Nephron (organoid): ENCODE results near the gene IL21R.
"Not testable (repeated sequence)": the region's sequence is repeated elsewhere in the genome, so short reads cannot be mapped to it uniquely, and the experiment has no call there.

Experiments
- H3K27ac Mint-ChIP-seq, 3 experiments: 2 replicates each; pipeline ENCODE4 v1.8.0; 2020; ENCODE audit warnings: mixed read lengths in 3 of 3, mild to moderate bottlenecking in 2 of 3, moderate library complexity in 1 of 3
- H3K27me3 Mint-ChIP-seq: 2 replicates; pipeline ENCODE4 v1.8.0; 2021; ENCODE audit warnings: low read depth, mild to moderate bottlenecking, moderate library complexity, mixed read lengths
- H3K36me3 Mint-ChIP-seq: 2 replicates; pipeline ENCODE4 v1.8.0; 2020; ENCODE audit warnings: low read depth, mixed read lengths
- H3K4me1 Mint-ChIP-seq: 2 replicates; pipeline ENCODE4 v1.8.0; 2020; ENCODE audit warnings: mixed read lengths
- H3K4me3 Mint-ChIP-seq, 3 experiments: 2 replicates each; pipeline ENCODE4 v1.8.0; 2020; ENCODE audit warnings: mild to moderate bottlenecking in 3 of 3, mixed read lengths in 3 of 3, moderate library complexity in 2 of 3
- H3K9me3 Mint-ChIP-seq: 2 replicates; pipeline ENCODE4 v1.8.0; 2020; ENCODE audit warnings: mixed read lengths
- TF ChIP-seq, protein P1 (sequence below), 3 experiments: fragments of 200-600 bp; sonication (generic); IDR thresholded peaks; one replicate each; pipeline ENCODE4 v1.5.0; 2021; ENCODE audit warnings: antibody characterized with exemption in 3 of 3; ENCODE audit not compliant: unreplicated experiment in 3 of 3

The IL21R gene

GRCh38 chr16:27392671-27393070, 9.3 kb upstream of the IL21R start:
- H3K27me3 Mint-ChIP-seq: peaks cover 3% of the 10 kb centered on the region
- H3K4me1 Mint-ChIP-seq: no peaks in the 10 kb centered on the region
- TF ChIP-seq, protein P1, sequence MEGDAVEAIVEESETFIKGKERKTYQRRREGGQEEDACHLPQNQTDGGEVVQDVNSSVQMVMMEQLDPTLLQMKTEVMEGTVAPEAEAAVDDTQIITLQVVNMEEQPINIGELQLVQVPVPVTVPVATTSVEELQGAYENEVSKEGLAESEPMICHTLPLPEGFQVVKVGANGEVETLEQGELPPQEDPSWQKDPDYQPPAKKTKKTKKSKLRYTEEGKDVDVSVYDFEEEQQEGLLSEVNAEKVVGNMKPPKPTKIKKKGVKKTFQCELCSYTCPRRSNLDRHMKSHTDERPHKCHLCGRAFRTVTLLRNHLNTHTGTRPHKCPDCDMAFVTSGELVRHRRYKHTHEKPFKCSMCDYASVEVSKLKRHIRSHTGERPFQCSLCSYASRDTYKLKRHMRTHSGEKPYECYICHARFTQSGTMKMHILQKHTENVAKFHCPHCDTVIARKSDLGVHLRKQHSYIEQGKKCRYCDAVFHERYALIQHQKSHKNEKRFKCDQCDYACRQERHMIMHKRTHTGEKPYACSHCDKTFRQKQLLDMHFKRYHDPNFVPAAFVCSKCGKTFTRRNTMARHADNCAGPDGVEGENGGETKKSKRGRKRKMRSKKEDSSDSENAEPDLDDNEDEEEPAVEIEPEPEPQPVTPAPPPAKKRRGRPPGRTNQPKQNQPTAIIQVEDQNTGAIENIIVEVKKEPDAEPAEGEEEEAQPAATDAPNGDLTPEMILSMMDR (IDR thresholded peaks at IDR 0.05; ENCODE audit: unreplicated experiment in 3 of 3): no peak
- H3K9me3 Mint-ChIP-seq: peaks cover 39% of the 10 kb centered on the region
- H3K4me3 Mint-ChIP-seq: no peak overlapping the region
- H3K36me3 Mint-ChIP-seq: no peaks in the 10 kb centered on the region
- no peak overlapping the region for H3K27ac Mint-ChIP-seq

DNA sequence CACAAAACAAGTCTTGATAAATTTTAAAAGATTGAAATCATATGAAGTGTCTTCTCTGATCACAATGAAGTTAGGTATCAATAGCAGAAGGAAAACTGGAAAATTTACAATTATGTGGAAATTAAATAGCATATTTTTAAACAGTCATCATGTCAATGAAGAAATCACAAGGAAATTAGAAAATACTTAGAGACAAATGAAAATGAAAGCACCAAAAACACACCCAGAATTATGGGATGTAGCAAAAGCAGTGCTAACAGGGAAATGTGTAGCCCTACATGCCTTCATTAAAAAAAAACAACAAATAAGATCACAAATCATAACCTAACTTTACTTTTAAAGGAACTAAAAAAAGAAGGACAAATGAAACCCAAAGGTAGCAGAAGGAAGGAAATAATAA, 7.5 kb upstream of the IL21R start:
- Mint-ChIP-seq H3K4me3 (no peak overlapping the region), H3K27me3 (peaks cover 3% of the 10 kb centered on the region), H3K4me1 (no peaks in the 10 kb centered on the region), H3K36me3 (no peaks in the 10 kb centered on the region), H3K27ac (no peak overlapping the region), H3K9me3 (peaks cover 35% of the 10 kb centered on the region)
- TF ChIP-seq, protein P1 (IDR thresholded peaks at IDR 0.05; ENCODE audit: unreplicated experiment in 3 of 3): no peak

DNA sequence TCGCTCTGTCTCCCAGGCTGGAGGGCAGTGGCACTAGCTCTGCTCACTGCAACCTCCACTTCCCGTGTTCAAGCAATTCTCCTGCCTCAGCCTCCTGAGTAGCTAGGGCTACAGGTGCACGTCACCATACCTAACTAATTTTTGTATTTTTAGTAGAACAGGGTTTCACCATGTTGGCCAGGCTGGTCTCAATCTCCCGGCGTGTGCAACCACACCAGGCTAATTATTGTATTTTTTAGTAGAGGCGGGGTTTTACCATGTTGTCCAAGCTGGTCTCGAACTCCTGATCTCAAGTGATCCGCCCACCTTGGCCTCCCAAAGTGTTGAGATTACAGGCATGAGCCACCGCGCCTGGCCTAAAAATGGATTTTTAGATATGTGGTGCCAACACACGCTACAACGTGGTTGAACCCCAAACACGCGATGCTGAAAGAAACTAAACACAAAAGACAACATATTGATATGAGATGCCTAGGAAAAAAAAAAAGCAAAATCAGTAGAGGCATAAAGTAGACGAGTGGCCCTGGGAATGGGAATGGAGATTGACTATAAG, 3.6 kb upstream of the IL21R start:
- H3K27me3 Mint-ChIP-seq, H3K36me3 Mint-ChIP-seq: not testable (repeated sequence)

DNA sequence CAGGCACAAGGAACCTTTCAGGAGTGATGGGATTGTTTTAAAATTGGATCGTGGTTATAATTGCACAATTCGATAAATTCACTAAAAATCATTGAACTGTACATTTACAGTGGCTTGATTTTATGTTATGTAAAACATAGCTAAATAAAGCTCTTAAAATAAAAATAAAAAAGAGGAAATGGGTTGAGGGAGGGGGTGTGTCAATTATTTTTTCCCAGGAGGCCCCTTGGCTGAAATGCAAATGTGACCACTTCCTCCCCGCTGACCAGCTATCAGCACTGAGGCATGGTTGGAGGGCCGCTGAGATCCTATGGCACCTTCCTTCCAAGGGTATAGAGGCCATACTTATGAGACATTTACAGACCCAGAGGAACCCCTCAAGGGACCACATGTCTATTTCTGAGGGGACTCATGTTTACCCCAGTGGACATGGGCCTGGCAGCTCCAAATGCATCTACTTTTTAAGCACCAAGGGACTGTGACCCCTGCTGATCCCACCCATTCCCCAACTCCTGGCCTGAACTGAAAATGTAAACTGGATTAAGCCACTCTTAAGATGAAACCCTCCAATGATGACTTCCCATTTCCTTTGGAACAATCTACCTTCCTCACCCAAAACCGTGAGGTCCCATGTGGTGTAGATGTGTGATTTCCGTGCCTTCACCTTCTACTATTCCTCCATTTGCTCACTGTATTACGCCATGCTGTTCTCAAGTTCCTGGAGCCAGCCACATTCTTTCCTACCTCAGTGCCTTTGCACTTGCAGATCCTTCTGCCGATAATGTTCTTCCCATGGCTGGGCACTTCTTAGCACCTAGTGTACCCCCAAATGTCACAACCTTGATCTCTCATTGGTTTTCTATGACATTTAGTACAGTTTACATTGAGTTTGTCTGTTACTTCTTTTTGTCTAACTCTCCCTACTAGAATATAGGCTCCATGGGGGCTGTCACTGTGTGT, 2.8 kb upstream of the IL21R start:
- Mint-ChIP-seq H3K4me1 (peaks cover 30% of the 10 kb centered on the region), H3K4me3 (no peak overlapping the region), H3K9me3 (peaks cover 16% of the 10 kb centered on the region), H3K27ac (no peak overlapping the region), H3K27me3 (peaks cover 3% of the 10 kb centered on the region), H3K36me3 (no peaks in the 10 kb centered on the region)
- TF ChIP-seq, protein P1 (IDR thresholded peaks at IDR 0.05; ENCODE audit: unreplicated experiment in 3 of 3): no peak

More for the DNA sequence above, 3.6 kb upstream of the IL21R start:
- Mint-ChIP-seq H3K9me3 (peaks cover 20% of the 10 kb centered on the region), H3K4me1 (peaks cover 30% of the 10 kb centered on the region)
- not testable (repeated sequence) for H3K4me3 Mint-ChIP-seq, H3K27ac Mint-ChIP-seq

DNA sequence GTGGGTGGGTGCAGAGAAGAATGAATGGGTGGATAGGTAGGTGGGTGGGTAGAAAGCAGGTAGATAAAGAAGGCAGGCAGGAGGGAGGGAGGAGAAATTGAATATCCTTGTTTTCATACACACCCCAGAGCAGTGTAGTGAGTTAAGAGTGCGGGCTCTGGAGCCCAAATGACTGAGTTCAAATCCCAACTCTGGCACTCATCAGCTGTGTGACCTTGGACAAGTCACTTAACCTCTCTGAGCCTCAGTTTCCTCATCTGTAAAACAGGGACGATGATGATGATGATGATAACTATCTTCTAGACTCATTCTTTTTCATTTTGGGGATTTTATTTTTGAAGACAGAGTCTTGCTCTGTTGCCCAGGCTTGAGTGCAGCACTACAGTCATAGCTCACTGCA, 2.0 kb upstream of the IL21R start:
- peaks cover 34% of the 10 kb centered on the region for H3K4me1 Mint-ChIP-seq

More for the DNA sequence above, 2.0 kb upstream of the IL21R start:
- TF ChIP-seq, protein P1 (IDR thresholded peaks at IDR 0.05; ENCODE audit: unreplicated experiment in 3 of 3): no peak
- H3K27me3 Mint-ChIP-seq: peaks cover 3% of the 10 kb centered on the region
- no peak overlapping the region for H3K4me3 Mint-ChIP-seq
- H3K9me3 Mint-ChIP-seq: peaks cover 9% of the 10 kb centered on the region
- no peaks in the 10 kb centered on the region for H3K36me3 Mint-ChIP-seq
- H3K27ac Mint-ChIP-seq: no peak overlapping the region
